Measurements from ENCODE around the gene SIDT2.
"Not testable (repeated sequence)": the region's sequence is repeated elsewhere in the genome, so short reads cannot be mapped to it uniquely, and the experiment has no call there.

Gene SIDT2

GRCh38 chr11:117204283-117205080, 25.9 kb downstream of the SIDT2 start:
- no peak for DNase-seq

GRCh38 chr11:117205211-117205818, 26.8 kb downstream of the SIDT2 start:
- DNase-seq, result no peak

DNA sequence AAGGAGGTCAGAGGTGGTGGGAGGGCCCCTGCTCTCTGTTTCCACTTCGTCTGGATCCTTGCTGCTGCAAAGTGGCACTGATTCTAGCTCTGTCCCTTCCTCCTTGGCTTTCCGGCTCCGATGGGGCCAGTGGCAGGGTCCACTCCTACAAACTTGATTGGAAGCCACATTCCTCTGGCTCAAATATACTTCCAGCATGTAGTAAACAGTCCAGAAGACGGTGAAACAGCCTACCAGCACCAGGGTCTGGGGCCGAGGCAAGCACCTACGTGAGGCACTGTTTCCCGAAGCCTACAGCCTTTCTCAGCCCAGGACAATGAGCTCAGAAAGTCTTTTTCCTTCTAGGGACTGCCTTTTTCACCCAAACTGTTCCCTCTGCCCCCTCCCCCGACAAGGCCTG, 27.6 kb downstream of the SIDT2 start:
- not testable (repeated sequence) for DNase-seq

GRCh38 chr11:117206859-117207258, 28.3 kb downstream of the SIDT2 start:
- not testable (repeated sequence) for DNase-seq

GRCh38 chr11:117207481-117207880, 28.9 kb downstream of the SIDT2 start:
- not testable (repeated sequence) for DNase-seq

GRCh38 chr11:117208710-117209109, 30.2 kb downstream of the SIDT2 start:
- not testable (repeated sequence) for DNase-seq

DNA sequence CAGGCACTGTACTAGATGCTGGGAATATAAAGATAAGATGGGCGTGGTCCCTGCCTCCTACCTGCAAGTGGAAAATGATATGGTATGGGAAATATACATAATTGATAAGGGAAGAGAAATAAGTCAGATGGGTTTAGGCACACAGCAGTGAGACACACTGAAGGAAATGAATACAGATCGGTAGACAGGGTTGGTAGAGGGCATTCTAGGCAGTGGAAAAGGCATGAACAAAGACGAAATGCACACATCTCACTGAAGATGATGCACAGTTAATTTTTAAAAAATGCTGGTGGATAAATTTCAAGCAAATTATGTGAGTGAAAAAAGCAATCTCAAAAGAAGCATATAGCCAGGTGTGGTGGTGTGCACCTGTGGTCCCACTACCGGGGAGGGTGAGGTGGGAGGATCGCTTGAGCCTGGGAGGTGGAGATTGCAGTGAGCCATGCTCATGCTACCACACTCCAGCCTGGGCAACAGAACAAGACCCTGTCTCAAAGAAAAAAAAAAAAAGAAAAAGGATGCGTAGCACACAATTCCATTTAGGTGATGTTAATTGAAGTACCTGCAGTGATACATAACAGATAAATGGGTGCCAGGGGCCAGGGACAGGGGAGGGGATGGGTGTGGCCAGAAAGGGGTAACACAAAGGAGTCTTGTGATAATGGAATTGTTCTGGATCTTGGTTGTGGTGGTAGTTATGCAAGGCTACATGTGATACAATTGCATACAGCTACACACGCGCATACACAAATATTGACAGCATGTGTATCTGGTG, 31.0 kb downstream of the SIDT2 start:
- DNase-seq, result not testable (repeated sequence)

GRCh38 chr11:117210620-117211019, 32.1 kb downstream of the SIDT2 start:
- DNase-seq, result no peak

GRCh38 chr11:117212697-117213355, 34.3 kb downstream of the SIDT2 start:
- no peak for DNase-seq

- DNase-seq, result no peak
Observed at GRCh38 chr11:117214404-117215110, 36.0 kb downstream of the SIDT2 start.

GRCh38 chr11:117217141-117218084, 38.9 kb downstream of the SIDT2 start:
- peak; percentile 25 for DNase-seq

- peak; percentile 55 for DNase-seq
Observed at GRCh38 chr11:117218133-117218915, 39.8 kb downstream of the SIDT2 start.

GRCh38 chr11:117219001-117219400, 40.5 kb downstream of the SIDT2 start:
- DNase-seq, result peak; percentile 9

DNA sequence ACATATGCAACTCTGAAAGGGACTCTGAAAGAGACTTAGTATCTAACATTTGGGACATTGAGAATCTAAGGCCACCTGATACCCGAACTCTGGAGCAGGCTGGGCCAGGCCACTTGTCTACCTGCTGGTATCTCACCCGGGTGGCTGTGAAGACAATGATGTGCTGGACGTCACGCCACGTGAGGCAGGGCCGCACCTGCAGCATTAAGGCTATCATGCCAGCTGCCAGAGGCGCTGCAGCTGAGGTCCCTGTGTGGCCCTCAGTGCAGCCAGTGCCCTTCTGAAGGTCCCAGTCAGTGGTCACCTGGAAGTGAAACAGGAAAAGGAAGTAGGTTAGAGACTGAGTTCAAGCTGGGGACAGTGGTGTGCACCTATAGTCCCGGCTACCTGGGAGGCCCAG, 40.9 kb downstream of the SIDT2 start:
- DNase-seq, result peak; percentile 12

DNA sequence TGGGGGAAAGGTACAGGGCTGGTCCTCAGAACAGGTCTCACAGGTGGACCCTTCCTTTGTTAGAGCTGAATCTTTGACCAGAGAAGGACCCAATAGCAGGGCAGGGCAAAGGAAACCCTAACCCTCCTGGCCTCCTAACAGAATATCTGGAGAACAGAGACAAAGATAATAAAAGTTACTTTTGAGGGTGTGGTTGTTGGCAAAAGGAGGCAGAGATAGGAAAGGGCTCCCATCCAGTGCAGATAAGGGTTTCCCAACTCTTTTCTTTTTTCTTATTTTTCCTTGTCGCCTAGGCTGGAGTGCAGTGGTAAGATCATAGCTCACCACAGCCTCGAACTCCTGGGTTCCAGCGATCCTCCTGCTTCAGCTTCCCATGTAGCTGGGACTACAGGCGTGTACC, 41.5 kb downstream of the SIDT2 start:
- no peak for DNase-seq

GRCh38 chr11:117220568-117220967, 42.0 kb downstream of the SIDT2 start:
- peak; percentile 86 for DNase-seq

DNA sequence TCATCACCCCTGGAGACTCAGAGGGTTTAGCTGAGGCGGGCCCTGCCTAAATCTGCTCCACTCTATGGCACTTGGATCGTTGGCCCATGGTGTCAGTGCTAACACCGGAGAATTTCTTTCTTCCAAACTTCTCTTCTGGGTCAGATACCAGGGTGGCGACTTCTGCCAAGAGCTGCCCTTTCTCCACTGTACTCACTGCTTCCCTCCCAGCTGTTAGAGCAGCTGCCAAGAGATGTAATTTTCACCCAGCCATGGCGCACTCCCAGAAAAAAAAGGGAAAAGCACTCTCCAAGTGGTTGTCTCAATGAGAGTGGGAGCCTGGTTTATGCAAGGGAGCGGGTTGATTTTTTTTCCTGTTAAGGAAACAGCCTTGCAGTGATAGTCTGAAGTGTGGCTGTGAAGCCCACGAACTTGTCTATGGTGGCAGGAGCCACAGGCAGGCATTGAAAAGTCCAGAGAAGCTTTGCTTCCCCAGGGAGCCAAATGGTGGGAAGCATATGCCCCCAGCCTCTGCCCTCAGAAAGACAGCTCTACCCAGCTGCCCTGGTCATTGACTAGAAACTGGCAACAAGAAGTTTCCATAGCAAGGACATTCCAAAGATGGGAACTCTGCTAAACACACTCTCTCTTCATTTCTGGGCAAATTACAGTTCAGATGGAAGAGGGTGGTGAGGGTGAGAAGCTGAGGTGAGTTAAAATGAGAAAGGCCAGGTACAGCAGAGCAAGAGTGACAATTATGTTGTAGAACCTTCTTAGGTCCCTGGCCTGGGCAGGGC, 42.6 kb downstream of the SIDT2 start:
- DNase-seq, result peak; percentile 85

DNA sequence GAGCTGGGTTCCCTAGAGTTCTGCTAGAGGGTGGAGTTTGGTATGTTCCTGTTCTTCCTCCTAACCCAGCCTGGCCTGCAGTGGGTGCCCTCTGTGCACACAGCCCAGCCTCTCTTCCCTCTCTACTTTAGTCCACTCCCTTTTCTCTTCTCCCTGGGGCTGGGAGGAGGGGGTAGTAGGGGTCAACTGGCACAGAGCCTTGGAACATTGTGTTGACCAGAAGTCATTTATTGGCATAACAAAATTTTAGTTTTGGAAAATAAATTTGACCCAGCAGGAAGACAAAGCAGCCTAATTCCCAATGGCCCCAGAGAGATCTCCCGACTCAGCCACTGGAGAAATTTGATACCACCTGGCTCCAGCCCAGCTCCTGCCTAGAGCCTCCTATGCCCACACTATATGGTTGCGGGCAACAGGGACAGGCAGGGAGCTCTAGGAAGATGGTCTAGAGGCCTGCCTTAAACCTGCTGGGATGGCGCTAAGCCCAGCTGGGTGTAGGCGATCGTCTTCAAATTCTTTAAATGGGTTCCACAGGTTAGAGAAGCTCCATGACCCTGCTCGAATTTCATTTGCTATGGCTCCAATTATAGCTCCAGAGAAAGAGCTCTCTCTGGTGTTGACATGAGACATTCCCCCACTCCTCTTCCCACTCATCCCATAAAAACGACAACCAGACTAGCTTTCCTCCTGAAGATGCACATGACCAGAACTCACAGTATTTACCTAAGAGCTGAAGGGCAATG, 43.4 kb downstream of the SIDT2 start:
- DNase-seq, result peak; percentile 89
